Hematopoietic multipotent progenitor cell treated with erythropoietin and hydrocortisone succinate and interleukin-3 and kit ligand, for 4 days (in vitro differentiated cells): ENCODE measurements around the gene DTNBP1.
A peak's percentile ranks its signal among the peaks of the same experiment; 100 is the strongest.

Experiments used
- DNase-seq: peaks from one replicate; pipeline ENCODE4 v3.0.0-alpha.2; 2015

Gene DTNBP1

GRCh38 chr6:15476631-15477380, 186.0 kb downstream of the DTNBP1 start:
- DNase-seq, result no peak

- peak; percentile 18 for DNase-seq
These were observed 187.0 kb downstream of the DTNBP1 start for GRCh38 chr6:15475872-15476271.

GRCh38 chr6:15475261-15475660, 187.6 kb downstream of the DTNBP1 start:
- no peak for DNase-seq

GRCh38 chr6:15474196-15474595, 188.6 kb downstream of the DTNBP1 start:
- no peak for DNase-seq

- DNase-seq, result no peak
These were observed 189.1 kb downstream of the DTNBP1 start for GRCh38 chr6:15473741-15474161.

GRCh38 chr6:15473174-15473573, 189.7 kb downstream of the DTNBP1 start:
- no peak for DNase-seq
